Astrocyte (in vitro differentiated cells and primary cell): ENCODE data around the gene PCDHB16.
"Not testable (repeated sequence)": the region's sequence is repeated elsewhere in the genome, so short reads cannot be mapped to it uniquely, and the experiment has no call there.

Source experiments
- EZH2 ChIP-seq: IDR thresholded peaks from 2 replicates; pipeline ENCODE4 v1.6.1; 2012; ENCODE audit warnings: mild to moderate bottlenecking, low read length, inconsistent platforms; ENCODE audit not compliant: insufficient read depth
- TF ChIP-seq, protein P1 (sequence below): IDR thresholded peaks from 2 replicates; pipeline ENCODE4 v1.5.1; 2011; ENCODE audit warnings: low read depth, mild to moderate bottlenecking, inconsistent platforms, low read length, moderate library complexity; ENCODE audit not compliant: insufficient read depth

DNA sequence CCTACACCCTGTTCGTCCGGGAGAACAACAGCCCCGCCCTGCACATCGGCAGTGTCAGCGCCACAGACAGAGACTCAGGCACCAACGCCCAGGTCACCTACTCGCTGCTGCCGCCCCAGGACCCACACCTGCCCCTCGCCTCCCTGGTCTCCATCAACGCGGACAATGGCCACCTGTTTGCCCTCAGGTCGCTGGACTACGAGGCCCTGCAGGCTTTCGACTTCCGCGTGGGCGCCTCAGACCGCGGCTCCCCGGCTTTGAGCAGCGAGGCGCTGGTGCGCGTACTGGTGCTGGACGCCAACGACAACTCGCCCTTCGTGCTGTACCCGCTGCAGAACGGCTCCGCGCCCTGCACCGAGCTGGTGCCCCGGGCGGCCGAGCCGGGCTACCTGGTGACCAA is 6.5 kb downstream of the PCDHB16 start:
- TF ChIP-seq, protein P1, sequence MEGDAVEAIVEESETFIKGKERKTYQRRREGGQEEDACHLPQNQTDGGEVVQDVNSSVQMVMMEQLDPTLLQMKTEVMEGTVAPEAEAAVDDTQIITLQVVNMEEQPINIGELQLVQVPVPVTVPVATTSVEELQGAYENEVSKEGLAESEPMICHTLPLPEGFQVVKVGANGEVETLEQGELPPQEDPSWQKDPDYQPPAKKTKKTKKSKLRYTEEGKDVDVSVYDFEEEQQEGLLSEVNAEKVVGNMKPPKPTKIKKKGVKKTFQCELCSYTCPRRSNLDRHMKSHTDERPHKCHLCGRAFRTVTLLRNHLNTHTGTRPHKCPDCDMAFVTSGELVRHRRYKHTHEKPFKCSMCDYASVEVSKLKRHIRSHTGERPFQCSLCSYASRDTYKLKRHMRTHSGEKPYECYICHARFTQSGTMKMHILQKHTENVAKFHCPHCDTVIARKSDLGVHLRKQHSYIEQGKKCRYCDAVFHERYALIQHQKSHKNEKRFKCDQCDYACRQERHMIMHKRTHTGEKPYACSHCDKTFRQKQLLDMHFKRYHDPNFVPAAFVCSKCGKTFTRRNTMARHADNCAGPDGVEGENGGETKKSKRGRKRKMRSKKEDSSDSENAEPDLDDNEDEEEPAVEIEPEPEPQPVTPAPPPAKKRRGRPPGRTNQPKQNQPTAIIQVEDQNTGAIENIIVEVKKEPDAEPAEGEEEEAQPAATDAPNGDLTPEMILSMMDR, result not testable (repeated sequence)
- not testable (repeated sequence) for TF ChIP-seq EZH2
